Esophagus mucosa (tissue), 1 donor: ENCODE results near the gene CEP126. TPM values are rescaled to one million over a fixed set of nuclear protein-coding genes. Genes with fewer than 3 reads are reported as not detected.
A peak's percentile ranks its signal among the peaks of the same experiment; 100 is the strongest.

Experiments used
- ATAC-seq: fragments of 200-7000 bp; cut with Tn5 transposase; one replicate; pipeline ENCODE4 v1.9.1; 2020
- total RNA-seq: library from RNA; stranded (reverse); gene quantifications from one replicate; pipeline ENCODE4 v1.2.4, GENCODE V29; 2023
- donor health status: DM: yes; HTN: yes; CAD: no.

Gene CEP126, protein sequence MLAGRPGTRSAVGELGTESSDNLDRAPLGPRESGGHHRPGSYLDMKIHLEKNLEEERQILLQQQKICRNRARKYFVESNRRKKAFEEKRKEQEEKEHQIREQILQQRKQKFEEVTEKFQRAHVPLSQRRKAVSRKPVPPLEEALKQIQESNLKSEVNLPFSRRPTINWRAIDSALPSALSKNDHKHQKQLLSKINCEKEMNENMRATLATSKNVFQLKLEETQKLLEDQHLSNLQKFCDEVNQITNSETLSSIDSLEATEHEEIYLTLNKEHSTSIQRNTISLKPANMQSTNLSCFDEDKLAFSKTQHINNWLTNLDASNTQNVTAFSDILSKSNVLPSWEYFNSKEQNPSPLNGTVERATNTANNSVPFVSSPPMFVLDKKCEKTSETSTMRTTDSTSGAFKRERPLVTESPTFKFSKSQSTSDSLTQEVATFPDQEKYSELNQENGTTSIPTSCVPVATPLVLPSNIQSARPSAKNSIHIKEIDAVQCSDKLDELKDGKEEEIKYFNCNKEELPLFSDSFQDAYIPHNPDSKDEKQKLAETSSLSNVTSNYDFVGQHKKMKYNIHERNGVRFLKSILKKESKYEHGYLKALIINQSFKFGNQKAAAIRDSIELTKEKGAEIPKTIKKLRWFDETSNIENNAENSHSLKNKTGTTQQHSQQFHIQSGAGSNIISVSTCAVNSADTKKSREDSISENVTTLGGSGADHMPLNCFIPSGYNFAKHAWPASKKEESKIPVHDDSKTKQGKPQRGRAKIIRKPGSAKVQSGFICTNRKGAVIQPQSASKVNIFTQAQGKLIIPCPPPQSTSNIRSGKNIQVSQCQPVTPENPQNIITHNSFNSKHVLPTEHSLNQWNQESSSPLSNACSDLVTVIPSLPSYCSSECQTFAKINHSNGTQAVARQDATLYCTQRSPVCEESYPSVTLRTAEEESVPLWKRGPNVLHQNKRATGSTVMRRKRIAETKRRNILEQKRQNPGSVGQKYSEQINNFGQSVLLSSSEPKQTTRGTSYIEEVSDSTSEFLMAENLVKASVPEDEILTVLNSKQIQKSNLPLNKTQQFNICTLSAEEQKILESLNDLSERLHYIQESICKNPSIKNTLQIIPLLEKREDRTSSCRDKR
- total RNA-seq = 1.2 TPM

DNA sequence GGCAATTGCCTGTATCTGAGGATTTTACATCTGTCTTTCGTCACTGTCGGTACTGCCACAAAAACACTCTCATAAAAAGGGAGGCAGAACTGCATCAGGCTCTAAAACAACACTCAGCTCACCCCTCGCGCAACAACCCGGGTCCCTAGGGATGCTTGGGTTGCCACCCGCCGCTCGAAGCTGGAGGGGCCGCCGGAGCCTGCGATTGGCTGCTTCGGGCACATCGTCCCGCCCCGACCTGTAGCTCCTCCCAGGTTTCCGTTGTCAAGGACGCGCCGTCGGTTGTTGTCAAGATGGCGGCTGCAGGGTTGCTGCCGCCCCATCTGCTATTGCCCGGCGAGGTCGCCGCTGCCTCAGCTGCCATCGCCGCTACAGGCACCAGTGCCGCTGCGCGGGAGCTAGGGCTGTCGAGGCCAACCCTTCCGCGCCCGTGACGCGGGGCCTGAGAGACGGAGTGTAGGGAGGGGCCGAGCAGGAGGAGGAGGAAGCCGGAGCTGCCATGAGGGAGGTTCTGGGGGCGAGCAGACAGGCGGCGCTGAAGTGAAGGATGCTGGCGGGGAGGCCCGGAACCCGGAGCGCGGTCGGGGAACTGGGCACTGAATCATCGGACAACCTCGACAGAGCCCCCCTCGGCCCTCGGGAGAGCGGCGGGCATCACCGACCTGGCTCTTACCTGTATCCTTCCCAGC lies at the start of gene CEP126:
TSS of gene CEP126 (plus strand) at position 273 of the 689 bp plus-strand sequence. CDS start at position 548, 275 bp downstream.
- ATAC-seq = peak; percentile 95

DNA sequence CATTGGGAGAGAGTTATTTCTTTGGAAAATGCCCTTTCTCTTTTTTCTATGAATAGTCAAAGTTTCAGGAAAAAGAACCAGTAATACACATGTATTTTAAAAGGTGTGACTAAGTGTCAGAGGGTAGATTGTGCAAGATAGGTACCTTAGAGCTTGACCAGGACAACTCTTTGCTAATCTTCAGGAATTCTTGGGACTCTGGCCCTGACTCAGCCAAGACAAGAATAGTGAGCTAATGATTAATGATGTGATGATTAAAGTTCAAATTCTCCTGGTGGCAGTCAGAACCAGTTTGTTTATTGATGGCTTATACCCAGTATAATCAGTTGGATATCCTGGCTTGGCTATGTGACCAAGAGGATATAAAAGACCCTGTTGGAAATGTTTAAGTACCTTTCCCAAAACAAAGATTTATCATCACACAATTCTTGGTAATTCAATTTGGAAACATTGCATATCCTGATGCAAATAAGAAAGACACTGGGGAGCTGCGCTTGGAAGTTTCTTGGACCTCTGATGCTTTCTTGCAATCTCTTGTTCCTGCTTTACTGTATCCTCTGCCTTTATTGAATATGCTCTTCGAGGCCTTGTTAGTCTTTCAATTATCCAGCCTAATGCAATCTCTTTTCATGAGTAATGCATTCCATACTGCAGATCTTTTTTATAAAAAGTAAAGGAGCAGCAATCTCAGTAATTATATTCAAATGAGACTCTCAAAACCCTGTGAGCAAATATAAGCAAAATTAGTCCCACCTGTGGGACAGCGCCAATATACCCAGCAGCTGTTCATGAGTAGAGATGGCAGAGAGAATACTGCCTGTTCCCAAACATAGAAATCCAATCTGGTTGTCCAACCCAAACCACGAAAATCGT lies 48.0 kb upstream of the CEP126 start:
- ATAC-seq = peak; percentile 70

DNA sequence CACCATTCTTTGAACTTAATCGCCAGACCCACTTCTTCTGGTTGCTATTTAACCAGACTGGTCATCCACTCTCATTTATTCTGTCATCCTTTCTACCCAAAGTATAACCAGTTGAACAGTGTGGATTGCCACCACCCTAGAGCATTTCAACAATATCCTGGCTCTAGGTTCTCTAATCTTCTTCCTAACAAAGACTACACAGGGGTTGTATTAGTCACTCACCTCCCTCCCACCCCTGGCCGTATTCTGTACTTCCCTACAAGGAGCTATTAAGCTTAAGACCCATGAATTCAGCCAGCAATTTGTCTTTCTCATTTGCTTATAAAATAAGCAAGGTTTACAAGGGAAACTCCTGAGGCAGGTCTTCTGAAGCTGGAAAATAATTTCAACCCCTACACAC lies 46.9 kb upstream of the CEP126 start:
- peak; percentile 35 for ATAC-seq

DNA sequence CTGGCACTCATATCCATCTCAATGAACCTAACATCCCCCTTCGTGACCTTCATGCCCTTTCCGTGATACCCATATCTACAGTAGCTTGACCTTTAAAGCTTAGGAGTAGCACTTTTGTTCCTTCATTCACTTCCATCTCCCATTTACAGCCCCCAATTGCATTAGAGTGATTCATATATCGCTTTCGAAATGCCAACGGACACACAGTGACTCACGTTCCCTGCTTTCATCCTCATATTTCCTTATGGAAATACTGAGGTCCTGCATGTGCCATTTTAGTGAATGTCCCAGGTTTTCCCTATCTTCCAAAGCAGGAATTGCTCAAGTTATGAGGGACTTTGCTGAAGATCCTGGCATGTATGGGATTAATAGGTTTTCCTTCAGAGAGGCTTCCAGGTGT lies 44.3 kb upstream of the CEP126 start:
- no peak for ATAC-seq

DNA sequence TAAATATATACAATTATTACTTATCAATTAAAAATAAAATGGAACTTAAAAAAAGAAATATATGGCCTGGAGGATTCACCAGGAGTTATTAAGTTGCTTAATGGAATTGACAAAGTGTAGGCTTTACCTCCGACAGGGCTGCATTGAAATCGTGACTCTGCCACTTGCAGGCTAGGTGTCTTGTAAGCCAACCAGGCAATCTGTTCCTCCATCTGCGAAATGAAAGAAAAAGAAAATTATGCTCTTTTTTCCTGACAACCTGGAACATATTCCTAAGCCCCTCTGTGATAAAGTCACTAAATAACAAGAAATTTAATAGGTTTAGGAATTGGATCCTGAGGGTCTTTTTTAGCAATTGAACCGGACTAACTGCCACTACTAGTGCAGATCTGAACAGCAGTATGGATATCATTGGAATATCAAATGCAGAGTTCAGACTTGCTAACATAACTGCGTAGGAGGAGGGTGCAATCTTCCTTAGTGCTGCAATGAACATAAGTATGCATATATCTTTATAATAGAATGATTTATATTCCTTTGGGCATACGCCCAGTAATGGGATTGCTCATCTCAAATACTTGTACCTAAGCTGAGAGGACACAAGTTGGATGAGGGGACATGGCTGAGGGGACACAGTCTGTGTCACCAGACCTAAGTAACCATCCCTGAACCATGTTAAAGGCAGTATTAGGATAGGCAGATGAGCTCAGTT lies 42.5 kb upstream of the CEP126 start:
- no peak for ATAC-seq

DNA sequence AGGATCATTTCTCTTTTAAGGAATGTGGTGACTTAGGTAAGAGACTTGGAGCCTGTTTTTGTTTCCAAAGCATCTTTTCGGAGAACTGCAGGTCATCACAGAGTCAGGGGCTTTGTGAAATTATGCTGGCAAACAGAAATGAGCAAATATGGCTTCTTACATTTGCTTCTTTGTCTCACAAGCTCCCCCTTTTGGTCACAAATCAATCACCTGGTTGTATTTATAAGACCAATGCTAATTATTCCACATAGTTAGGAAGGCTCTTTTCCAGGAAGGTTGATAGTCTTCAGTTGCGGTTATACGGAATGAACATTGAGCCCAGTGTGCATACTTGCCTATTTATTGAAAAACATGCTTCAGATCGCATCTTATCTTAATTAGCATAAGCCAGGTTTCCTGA lies 34.6 kb upstream of the CEP126 start:
- no peak for ATAC-seq

DNA sequence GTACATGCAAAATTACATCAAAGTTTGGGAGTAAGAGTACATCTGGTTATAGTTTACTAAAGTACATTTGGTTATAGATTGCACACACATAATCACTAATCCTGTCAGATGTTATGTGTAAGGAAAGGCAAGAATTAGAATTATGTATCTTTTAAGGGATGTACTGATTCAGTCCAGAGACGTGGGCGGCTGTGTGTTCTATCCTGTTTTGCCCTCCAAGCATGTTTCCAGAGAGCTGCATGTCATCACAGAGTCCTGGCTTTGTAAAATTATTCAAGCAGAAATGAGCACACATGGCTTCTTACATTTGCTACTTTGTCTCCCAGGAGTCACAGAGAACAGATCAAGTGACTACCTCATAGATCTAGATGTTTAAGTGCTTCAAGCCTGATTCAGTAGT lies 33.2 kb upstream of the CEP126 start:
- ATAC-seq = no peak

DNA sequence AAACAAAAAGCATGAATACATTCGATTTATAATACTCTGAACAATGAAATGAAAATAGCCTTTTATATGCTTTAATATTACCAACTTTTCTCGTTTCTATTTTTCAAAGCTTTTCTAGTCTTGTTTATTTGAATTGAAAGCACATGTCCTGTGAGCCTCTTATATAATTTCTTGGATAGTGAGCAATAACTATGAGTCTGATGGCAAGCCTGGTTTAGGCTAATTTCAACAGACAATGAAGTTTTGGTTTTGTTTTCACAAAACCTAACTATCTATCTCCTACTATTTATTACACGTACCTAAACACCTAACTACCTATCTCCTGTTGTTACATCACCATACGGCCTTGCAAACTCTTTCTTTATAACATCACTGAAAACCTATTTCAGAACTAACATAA lies 29.2 kb upstream of the CEP126 start:
- ATAC-seq = no peak

DNA sequence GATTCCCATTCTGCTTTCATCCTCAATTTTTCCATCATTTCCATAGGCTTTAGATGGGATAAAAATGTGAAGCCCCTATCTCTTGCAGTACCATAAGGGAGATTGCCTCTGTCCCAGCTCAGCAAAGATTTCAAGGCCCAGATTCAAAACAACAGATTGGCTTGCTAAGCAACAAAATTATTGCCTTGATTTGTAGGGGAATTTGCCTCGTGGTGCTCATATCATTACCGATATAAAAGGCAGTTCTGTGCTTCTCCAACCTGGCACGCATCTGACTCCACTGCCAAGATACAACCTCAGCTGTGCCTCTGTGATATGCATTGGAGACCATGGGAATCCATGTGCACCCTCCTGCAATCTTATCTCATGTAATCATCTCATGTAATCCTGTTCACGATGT lies 25.0 kb upstream of the CEP126 start:
- ATAC-seq = no peak

DNA sequence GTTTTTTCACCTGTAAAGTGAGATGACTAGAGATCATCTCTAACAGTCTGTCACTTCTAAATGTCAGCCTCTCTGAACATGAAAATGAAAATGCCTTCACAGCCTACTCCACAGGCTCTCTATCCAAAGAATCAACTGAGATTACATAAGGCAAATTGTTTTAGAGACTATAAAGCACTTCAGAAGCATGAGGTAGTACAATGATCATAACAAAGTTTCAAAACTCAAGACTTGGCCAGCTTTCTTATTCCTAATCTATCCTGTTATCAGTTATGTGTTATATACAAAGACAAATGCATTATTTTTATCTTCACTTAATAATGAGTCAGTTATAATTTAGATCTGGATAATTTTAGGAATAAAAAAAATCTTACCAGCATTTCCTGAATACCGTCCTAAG lies 20.3 kb upstream of the CEP126 start:
- no peak for ATAC-seq

DNA sequence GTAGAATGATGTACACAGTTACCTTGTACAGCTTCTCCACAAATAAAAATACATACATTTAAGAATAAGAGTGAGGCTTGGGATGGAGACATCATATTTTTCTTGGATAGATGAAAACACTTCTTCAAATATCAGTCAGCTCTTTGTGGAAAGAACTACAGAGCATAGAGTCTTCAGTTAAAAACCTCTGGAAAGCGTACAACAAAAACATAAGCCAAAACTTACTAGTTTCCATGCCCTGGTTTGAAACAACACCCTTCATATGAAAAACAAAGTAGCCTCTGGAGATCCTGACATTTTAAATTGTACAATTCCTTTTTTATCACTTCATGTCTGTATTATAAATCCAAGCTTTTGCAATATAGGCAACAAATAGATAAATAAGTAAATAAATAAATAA lies 7.0 kb upstream of the CEP126 start:
- no peak for ATAC-seq

DNA sequence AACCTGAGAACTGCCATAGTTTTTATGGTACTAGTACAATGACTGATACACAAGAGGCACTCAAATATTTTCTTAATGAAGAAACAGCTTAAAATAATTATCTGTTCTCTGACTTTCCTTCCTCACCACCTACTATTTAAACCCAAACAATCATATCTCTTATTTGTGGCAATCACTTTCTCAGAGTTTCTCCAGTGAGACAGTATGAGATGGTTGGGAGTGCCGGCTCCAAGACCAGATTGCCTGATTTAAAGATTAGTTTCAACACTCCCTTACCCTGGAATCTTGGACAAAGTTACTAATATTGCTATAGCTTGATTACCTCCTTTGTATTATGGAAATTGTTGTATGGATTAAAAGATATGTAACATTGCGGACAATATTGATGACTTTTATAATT lies 5.7 kb upstream of the CEP126 start:
- no peak for ATAC-seq

DNA sequence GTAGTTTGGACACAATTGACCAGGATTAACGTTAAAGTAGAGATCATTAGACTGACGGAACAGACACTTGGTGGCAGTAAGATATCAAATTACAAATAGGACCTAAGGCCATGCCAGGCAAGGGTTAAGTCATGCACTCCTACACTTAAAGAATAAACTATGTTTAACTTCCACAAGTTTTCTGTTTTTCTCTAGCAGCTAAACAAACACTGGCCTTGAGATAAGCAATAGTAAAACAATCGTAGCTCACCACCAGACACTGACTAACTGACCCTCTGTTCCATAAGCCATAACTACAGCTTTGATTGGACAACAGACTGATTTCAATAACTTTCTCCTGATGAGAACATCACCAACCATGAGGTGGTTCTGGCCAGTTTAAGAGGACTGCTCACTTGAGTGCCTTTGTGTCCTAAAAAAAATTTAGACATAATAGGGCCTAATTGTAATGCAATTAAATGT lies 2.0 kb upstream of the CEP126 start:
- ATAC-seq = no peak

DNA sequence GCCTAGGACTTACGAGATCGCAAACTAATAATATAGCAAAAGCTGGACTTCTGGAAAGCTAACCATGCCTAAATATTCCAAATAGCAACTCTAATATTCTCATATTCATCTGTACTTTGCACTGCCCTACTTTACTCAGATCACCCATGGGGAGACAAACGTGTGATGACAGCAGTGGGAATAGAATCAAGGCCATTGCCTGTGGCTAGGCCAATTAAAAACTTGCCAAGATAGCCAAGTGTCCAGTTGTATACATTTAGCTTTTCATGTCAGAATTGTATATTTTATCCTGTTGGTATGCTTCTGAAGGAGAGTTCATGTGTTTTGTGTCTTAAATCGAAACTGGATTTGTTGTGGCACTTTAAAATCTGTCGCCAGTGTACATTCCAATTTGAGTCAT lies 1.2 kb upstream of the CEP126 start:
- no peak for ATAC-seq

DNA sequence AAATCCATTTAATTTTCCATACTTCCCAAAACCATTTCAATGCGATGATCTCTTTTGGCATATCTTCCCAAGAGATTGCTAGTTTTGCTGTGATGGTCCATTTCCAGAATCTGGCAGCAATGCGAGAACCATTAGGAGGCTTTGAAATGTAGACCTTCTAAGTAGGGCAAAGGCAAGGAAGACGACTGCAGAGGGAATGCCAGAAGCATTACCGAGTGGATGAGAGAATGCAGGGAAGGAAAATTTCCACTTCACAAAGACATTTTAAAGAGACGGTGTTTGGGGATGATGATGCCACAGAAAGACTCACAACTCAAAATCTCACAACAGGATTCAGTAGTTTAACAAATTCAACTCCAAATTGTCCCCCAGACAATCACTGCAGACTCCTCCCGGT lies 471 bp upstream of the CEP126 start:
- ATAC-seq = no peak

DNA sequence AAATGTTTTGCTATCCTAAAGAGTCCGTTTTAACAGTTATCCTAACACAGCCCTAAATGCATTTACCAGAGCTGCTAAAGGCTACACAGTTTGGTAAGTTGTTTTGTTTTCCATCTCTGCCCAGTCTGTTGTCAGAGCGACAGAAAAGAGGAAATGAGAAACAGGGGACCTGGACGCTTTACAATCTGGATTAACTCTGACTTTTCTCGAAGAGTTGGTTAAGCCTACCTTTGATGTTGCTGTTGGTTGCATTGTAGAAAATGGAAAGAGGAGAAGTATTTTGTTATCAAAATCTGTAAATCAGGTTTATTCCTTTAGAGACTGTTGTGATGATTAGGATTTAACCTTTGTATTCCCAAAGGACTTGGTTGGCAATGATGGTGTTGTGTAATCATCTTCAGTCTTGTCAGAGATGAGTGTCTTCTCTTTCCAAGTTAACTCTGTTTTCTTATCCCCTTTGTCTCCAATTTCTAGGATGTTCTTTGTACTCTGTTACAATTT lies 1.0 kb downstream of the CEP126 start:
- no peak for ATAC-seq

DNA sequence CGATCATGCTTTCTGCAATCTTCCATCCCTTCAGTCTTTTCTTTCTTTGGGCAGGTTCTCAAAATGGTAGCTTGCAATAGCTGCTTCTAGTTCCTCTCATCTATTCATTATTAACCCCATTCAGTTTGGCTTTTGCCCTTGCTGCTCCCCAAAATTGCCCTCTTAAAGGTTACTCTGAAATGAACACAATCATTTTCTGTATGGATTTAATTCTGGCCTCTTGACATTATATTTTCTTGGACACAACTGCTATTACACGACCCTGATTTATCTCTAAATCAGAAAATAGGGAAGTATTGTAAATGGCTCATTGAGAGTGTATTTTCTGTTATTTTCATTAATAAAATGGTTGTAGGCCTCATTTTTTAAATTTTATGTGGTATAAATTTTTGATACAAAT lies 1.6 kb downstream of the CEP126 start, which contains the start of gene ANGPTL5:
TSS of gene ANGPTL5 (minus strand) at position 101 of the 400 bp plus-strand sequence. CDS start 8,613 bp downstream, outside the sequence.
- ATAC-seq = no peak

DNA sequence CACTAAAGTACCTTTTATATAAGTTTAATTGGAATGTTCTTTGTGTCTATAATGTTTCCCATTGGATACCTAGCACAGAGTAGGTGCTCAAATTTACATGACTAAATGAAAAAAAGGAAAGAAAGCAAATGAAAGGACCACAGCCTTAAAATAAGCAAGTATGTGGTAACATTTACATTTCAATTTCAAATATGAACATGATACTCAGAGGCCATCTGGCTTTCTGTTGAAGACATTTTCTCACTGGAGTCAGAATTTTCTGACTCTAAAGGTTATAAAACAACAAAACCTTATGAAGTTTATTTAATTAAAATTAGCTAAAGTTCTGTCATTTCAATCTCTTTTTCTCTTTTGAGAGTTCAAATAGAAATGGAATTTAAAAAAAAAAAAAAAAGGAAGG lies 2.4 kb downstream of the CEP126 start:
- ATAC-seq = no peak

DNA sequence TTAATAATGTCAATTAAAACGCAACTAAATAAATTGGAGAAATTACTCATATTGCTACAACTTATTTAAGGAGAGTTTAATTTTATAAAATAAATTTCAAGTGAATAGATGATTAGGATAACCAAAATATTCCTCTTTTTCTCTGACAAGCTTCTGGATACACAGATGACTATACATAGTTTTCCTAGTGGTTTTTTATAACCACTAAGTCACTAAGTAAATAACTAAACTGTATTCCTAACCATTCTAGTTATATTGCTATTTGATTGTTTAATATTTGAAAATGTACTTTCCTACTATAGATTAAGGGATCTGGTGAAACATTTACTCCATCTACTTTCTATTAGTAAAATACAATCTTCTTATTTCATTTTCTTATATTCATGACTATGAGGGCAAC lies 6.2 kb downstream of the CEP126 start:
- ATAC-seq = no peak

DNA sequence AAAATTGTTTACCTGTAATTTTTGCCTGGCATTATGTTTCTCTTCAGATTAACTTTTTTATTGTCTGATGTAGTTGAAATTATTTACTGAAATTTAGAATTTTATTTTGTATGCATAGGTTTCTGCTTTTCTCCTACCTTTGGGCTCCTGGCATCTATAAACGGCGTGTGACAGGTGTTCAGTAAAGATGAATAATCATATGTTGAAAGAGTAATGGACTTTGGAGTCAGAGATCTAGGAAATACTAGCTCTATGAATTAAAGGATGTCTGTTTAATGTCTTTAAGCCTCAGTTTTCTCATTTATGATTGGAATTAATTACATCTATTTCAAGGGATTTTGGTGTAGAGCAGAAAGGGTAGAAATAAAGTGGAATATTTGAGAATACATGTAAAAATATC lies 8.7 kb downstream of the CEP126 start:
- no peak for ATAC-seq
